CD4-positive, alpha-beta T cell (primary cell): ENCODE data around the gene LRRFIP2. TPM values are rescaled to one million over a fixed set of nuclear protein-coding genes. Genes with fewer than 3 reads are reported as not detected.
"Not testable (repeated sequence)": the region's sequence is repeated elsewhere in the genome, so short reads cannot be mapped to it uniquely, and the experiment has no call there.

Experiments
- ATAC-seq: fragments of 200-7000 bp; cut with Tn5 transposase; one replicate; pipeline ENCODE4 v1.10.0; 2022; ENCODE audit warnings: mild to moderate bottlenecking; ENCODE audit not compliant: poor library complexity
- CTCF ChIA-PET: fragments of 350-600 bp; sonication (Branson Sonifier 250); formaldehyde crosslinking; loops from one replicate; lab custom pipeline; 2021; ENCODE audit warnings: antibody characterized with exemption, inconsistent platforms; lab: Charles Lee
- POLR2A ChIA-PET: fragments of 350-600 bp; sonication (Branson Sonifier 250); formaldehyde crosslinking; loops from one replicate; lab custom pipeline; 2021; ENCODE audit warnings: antibody characterized with exemption, inconsistent platforms; lab: Charles Lee
- DNase-seq, 14 experiments: peaks; one replicate each; pipeline ENCODE4 v3.0.0-alpha.2; 2013 to 2020; ENCODE audit warnings: mixed read lengths in 2 of 14
- H3K27ac ChIP-seq, 2 donors: one replicate each; pipeline versions ENCODE4 v1.5.1 to v1.7.0; 2013; ENCODE audit warnings: low read length in 2 of 2, low read depth in 1 of 2, mild to moderate bottlenecking in 1 of 2
- H3K27me3 ChIP-seq, 2 experiments: 1 replicate in 1 of 2; 2 replicates in 1 of 2; pipeline versions ENCODE4 v1.6.1 to v1.7.0; 2013; ENCODE audit warnings: low read length in 2 of 2, control low read depth in 1 of 2, mild to moderate bottlenecking in 1 of 2, moderate library complexity in 1 of 2; ENCODE audit not compliant: insufficient read depth in 2 of 2, control insufficient read depth in 1 of 2
- H3K36me3 ChIP-seq: one replicate; pipeline ENCODE4 v1.6.1; 2013; ENCODE audit warnings: low read length, control low read depth; ENCODE audit not compliant: insufficient read depth
- H3K4me1 ChIP-seq: one replicate; pipeline ENCODE4 v1.6.1; 2013; ENCODE audit warnings: low read length, control low read depth; ENCODE audit not compliant: insufficient read depth
- H3K4me3 ChIP-seq: one replicate; pipeline ENCODE4 v1.5.1; 2013; ENCODE audit warnings: mild to moderate bottlenecking, low read length, moderate library complexity
- H3K9me3 ChIP-seq, 2 experiments: 1 replicate in 1 of 2; 2 replicates in 1 of 2; pipeline versions ENCODE4 v1.6.1 to v1.7.0; 2013; ENCODE audit warnings: low read length in 2 of 2, mild to moderate bottlenecking in 2 of 2, control low read depth in 1 of 2, moderate library complexity in 1 of 2; ENCODE audit not compliant: control insufficient read depth in 1 of 2, insufficient read depth in 1 of 2
- H3K27ac Mint-ChIP-seq: one replicate; pipeline ENCODE4 v1.8.0; 2020; ENCODE audit warnings: mixed read lengths
- H3K27me3 Mint-ChIP-seq: one replicate; pipeline ENCODE4 v1.8.0; 2021; ENCODE audit warnings: mixed read lengths
- H3K36me3 Mint-ChIP-seq: one replicate; pipeline ENCODE4 v1.8.0; 2021; ENCODE audit warnings: low read depth, mixed read lengths
- H3K4me1 Mint-ChIP-seq: one replicate; pipeline ENCODE4 v1.8.0; 2021; ENCODE audit warnings: low read depth, mixed read lengths
- H3K4me3 Mint-ChIP-seq: one replicate; pipeline ENCODE4 v1.8.0; 2020; ENCODE audit warnings: mild to moderate bottlenecking, mixed read lengths
- H3K9me3 Mint-ChIP-seq: one replicate; pipeline ENCODE4 v1.8.0; 2020; ENCODE audit warnings: mixed read lengths
- CTCF ChIP-seq: fragments of 200-600 bp; IDR thresholded peaks from one replicate; pipeline ENCODE4 v1.8.0; 2022; ENCODE audit warnings: antibody characterized with exemption, mild to moderate bottlenecking
- intact Hi-C, 2 experiments: fragments of 100-400 bp; cut with DNase I in 1 of 2; cut with micrococcal nuclease in 1 of 2; formaldehyde crosslinking; loops; one replicate each; pipeline versions ENCODE4 v1.15.1 to v1.9.0; 2023 to 2025; cut with DNase I, micrococcal nuclease
- total RNA-seq, 174 experiments: library from RNA in 2 of 174; stranded (reverse) in 2 of 174; gene quantifications; one replicate each; pipeline ENCODE4 v1.2.3 and lab custom pipeline; 2021 to 2026

The LRRFIP2 gene
- total RNA-seq, 2 experiments from 2014 or later = 34.2 to 34.8 TPM

- ChIA-PET POLR2A (no interaction called here), CTCF (no interaction called here)
- Mint-ChIP-seq H3K36me3 (no peaks in the 10 kb centered on the region), H3K9me3 (no peaks in the 10 kb centered on the region), H3K4me3 (no peak overlapping the region), H3K27ac (no peak overlapping the region), H3K4me1 (no peaks in the 10 kb centered on the region), H3K27me3 (no peaks in the 10 kb centered on the region)
- intact Hi-C loops = loop anchor here in 1 of 2 experiments (5.0 kb wide), 1 partner anchor 183 kb away; no protein-coding TSS in a partner anchor
- Histone ChIP-seq H3K27me3 (no peaks in the 10 kb centered on the region), H3K4me1 (peaks cover 14% of the 10 kb centered on the region), H3K27ac (no peak overlapping the region), H3K9me3 (no peaks in the 10 kb centered on the region), H3K36me3 (no peaks in the 10 kb centered on the region), H3K4me3 (no peak overlapping the region)
- ATAC-seq = no peak
- no peak for TF ChIP-seq CTCF
- DNase-seq = no peak
These were observed 35.8 kb upstream of the LRRFIP2 start for GRCh38 chr3:37210230-37210629.

GRCh38 chr3:37208576-37208975 is 34.2 kb upstream of the LRRFIP2 start:
- H3K36me3 Mint-ChIP-seq, POLR2A ChIA-PET, H3K4me1 Mint-ChIP-seq, H3K27ac Mint-ChIP-seq, H3K27me3 ChIP-seq, DNase-seq, CTCF ChIA-PET, H3K9me3 Mint-ChIP-seq, H3K4me3 ChIP-seq, H3K4me3 Mint-ChIP-seq, H3K27ac ChIP-seq, intact Hi-C loops, H3K27me3 Mint-ChIP-seq, ATAC-seq, H3K9me3 ChIP-seq, H3K4me1 ChIP-seq, H3K36me3 ChIP-seq: not testable (repeated sequence)

- CTCF ChIA-PET = not testable (repeated sequence)
These were observed 33.6 kb upstream of the LRRFIP2 start for GRCh38 chr3:37208008-37208407.

GRCh38 chr3:37206041-37206440 is 31.7 kb upstream of the LRRFIP2 start:
- ATAC-seq, H3K4me1 ChIP-seq, CTCF ChIA-PET, H3K27ac Mint-ChIP-seq, H3K9me3 Mint-ChIP-seq, H3K27ac ChIP-seq, H3K36me3 Mint-ChIP-seq, H3K4me3 ChIP-seq, H3K4me1 Mint-ChIP-seq, H3K9me3 ChIP-seq, H3K36me3 ChIP-seq, H3K27me3 ChIP-seq, H3K4me3 Mint-ChIP-seq, POLR2A ChIA-PET, intact Hi-C loops, DNase-seq, H3K27me3 Mint-ChIP-seq: not testable (repeated sequence)

More at GRCh38 chr3:37208008-37208407, 33.6 kb upstream of the LRRFIP2 start:
- H3K36me3 Mint-ChIP-seq, H3K4me1 Mint-ChIP-seq, H3K4me3 Mint-ChIP-seq, H3K36me3 ChIP-seq, H3K9me3 ChIP-seq, POLR2A ChIA-PET, H3K27me3 ChIP-seq, H3K4me3 ChIP-seq, DNase-seq, intact Hi-C loops, ATAC-seq, H3K9me3 Mint-ChIP-seq, H3K27ac Mint-ChIP-seq, H3K27me3 Mint-ChIP-seq, H3K27ac ChIP-seq, H3K4me1 ChIP-seq: not testable (repeated sequence)
